ENCODE results near the gene IL17REL.
"Not testable (repeated sequence)": the region's sequence is repeated elsewhere in the genome, so short reads cannot be mapped to it uniquely, and the experiment has no call there.

GRCh38 chr22:49945042-49945794 is 67.3 kb downstream of the IL17REL start:
- TF ChIP-seq POLR2AphosphoS5 (IDR thresholded peaks at IDR 0.05; ENCODE audit: borderline replicate concordance, low read depth, low read length); EZH2 (IDR thresholded peaks at IDR 0.05): not testable (repeated sequence)
